GM13976 (cell line): Measurements from ENCODE around the gene WDR62.
A peak's percentile ranks its signal among the peaks of the same experiment; 100 is the strongest.
"Not testable (repeated sequence)": the region's sequence is repeated elsewhere in the genome, so short reads cannot be mapped to it uniquely, and the experiment has no call there.

Experiments
- DNase-seq: peaks from one replicate; pipeline ENCODE4 v3.0.0; 2012; ENCODE audit warnings: low spot score
- in situ Hi-C: fragments of 300-500 bp; cut with MboI; formaldehyde crosslinking; loops from one replicate; pipeline ENCODE4 v1.12.0; 2022; ENCODE audit warnings: low sequenced_read_pairs, mixed read lengths, inconsistent platforms; ENCODE audit not compliant: unreplicated experiment
- TF ChIP-seq, protein P1 (sequence below): IDR thresholded peaks from 2 replicates; pipeline ENCODE4 v1.5.1; 2012; ENCODE audit warnings: borderline replicate concordance, mild to moderate bottlenecking; ENCODE audit not compliant: insufficient read depth; ENCODE audit errors: extremely low read depth, missing control alignments, control extremely low read depth

The WDR62 gene

DNA sequence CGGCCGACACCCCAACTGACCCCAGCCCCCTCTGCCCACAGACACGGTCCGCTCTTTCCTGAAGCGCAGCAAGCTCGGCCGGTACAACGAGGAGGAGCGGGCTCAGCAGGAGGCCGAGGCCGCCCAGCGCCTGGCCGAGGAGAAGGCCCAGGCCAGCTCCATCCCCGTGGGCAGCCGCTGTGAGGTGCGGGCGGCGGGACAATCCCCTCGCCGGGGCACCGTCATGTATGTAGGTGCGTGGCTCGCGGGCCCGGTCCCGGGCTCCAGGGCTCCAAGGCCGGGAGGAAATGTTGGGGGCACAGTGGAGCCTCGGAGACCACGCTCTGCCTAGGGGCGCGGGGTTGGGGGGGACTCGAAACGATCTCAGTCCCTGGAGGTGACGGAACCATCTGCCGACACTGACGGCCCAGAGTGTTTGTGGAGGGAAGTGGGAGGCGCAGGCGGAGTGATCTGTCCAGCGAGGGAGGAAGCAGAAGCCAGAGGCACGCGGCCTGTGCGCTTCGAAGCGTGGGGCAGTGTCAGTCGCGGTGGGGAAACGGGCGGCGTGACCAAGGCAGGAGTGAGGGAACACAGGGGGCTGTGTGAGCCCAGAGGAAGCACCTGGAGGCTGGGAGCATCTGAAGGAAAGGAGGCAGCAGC, 66.9 kb downstream of the WDR62 start:
- TF ChIP-seq, protein P1, sequence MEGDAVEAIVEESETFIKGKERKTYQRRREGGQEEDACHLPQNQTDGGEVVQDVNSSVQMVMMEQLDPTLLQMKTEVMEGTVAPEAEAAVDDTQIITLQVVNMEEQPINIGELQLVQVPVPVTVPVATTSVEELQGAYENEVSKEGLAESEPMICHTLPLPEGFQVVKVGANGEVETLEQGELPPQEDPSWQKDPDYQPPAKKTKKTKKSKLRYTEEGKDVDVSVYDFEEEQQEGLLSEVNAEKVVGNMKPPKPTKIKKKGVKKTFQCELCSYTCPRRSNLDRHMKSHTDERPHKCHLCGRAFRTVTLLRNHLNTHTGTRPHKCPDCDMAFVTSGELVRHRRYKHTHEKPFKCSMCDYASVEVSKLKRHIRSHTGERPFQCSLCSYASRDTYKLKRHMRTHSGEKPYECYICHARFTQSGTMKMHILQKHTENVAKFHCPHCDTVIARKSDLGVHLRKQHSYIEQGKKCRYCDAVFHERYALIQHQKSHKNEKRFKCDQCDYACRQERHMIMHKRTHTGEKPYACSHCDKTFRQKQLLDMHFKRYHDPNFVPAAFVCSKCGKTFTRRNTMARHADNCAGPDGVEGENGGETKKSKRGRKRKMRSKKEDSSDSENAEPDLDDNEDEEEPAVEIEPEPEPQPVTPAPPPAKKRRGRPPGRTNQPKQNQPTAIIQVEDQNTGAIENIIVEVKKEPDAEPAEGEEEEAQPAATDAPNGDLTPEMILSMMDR: no peak
- peak; percentile 9 for DNase-seq
- in situ Hi-C loops: no loop called here

DNA sequence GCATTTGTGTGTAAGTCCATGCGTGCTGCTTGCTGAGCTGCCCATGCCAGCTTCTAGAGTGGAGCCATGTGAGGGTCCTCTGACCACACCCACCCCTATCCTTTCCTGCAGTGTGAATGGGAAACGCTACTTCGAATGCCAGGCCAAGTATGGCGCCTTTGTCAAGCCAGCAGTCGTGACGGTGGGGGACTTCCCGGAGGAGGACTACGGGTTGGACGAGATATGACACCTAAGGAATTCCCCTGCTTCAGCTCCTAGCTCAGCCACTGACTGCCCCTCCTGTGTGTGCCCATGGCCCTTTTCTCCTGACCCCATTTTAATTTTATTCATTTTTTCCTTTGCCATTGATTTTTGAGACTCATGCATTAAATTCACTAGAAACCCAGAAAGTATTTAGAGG, 70.9 kb downstream of the WDR62 start:
- in situ Hi-C loops: no loop called here
- TF ChIP-seq, protein P1: no peak
- DNase-seq: peak; percentile 67

DNA sequence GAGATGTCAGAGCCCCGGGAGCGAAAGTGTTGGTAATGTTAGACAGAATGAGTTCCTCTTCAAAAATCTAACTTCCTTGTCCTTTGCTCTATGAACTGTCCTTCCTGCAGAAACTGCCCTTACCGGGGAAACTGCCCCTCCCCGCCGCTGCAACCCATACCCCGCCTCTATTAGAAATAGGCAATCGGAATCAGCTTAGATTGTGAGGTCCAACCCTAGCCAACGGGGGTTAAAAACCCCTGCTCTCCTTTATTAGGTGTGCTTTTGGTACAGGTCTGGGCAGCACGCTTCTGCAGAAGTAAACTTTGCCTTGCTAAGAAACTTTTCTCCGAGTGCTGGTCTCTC, 73.7 kb downstream of the WDR62 start:
- no peak for DNase-seq
- TF ChIP-seq, protein P1: no peak
- in situ Hi-C loops: no loop called here

DNA sequence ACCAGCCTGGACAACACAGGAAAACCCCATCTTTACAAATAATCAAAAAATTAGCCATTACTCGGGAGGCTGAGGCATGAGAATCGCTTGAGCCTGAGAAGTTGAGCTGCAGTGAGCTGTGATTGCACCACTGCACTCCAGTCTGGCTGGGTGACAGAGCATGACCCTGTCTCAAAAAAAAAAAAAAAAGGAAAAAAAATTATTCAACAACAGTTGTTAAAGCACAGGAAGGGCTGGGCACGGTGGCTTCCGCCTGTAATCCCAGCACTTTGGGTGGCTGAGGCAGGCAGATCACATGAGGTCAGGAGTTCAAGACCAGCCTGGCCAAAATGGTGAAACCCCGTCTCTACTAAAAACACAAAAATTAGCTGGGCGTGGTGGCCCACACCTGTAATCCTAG, 76.5 kb downstream of the WDR62 start:
- DNase-seq, in situ Hi-C loops: not testable (repeated sequence)

DNA sequence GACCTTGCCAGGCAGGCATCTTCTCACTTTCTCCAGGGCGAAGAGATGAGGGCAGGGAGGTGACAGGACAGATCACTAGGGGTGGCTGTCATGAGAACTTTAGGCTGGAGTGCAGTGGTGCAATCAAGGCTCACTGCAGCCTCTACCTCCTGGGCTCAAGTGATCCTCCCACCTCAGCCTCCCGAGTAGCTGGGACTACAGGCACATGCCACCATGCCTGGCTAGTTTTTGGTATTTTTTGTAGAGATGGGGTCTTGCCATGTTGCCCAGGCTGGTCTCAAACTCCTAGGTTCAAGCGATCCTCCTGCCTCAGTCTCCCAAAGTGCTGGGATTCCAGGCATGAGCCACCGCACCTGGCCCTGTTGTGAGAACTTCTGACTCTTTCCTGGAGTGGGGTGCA, 80.2 kb downstream of the WDR62 start:
- DNase-seq, in situ Hi-C loops: not testable (repeated sequence)

DNA sequence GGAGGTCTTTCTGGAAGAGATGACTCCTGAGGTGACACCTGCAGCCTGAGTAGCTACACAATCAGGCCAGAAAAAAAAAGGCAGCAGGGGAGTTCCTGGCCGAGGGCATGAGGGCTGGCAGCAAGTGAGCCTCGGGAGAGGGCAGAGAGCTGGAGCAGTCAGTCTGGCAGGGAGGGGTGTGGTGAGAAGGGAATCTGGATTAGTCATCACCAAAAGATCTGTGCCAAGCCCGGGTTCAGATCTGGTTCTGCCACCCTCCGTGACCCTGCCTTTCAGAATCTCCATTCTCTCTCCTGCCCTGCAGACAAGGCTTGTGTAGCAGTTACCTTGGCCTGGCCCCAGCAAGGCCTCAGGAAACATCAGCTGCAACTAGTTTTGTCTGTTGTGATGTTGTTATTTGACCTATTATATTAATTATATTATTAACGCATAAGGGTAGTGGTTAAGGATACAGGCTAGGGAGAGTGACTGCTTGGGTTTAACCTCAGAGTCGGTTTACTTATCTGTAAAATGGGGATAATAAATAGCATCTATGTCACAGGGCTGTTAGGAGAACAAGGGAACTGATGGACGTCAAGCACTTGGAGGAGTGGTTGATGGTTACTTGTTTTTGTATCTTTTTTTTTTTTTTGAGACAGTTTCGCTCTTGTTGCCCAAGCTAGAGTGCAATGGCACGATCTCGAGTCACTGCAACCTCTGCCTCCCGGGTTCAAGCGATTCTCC, 82.4 kb downstream of the WDR62 start:
- in situ Hi-C loops: no loop called here
- TF ChIP-seq, protein P1: no peak
- DNase-seq: peak; percentile 12

DNA sequence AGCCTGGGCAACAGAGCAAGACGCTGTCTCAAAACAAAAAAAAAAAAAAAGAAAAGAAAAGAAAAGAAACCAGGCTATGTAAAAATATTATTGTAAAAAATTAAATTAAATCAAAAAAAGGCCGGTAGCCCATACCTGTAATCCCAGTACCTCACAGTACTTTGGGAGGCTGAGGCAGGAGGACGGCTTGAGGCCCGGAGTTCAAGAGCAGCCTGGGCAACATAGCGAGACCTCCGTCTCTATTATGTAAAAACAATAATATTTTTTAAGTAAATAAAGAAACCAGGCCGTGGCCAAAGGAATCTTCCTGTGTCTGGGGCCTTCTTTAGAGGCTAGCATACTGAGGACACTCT, 84.4 kb downstream of the WDR62 start:
- TF ChIP-seq, protein P1: no peak
- no peak for DNase-seq
- in situ Hi-C loops: no loop called here

DNA sequence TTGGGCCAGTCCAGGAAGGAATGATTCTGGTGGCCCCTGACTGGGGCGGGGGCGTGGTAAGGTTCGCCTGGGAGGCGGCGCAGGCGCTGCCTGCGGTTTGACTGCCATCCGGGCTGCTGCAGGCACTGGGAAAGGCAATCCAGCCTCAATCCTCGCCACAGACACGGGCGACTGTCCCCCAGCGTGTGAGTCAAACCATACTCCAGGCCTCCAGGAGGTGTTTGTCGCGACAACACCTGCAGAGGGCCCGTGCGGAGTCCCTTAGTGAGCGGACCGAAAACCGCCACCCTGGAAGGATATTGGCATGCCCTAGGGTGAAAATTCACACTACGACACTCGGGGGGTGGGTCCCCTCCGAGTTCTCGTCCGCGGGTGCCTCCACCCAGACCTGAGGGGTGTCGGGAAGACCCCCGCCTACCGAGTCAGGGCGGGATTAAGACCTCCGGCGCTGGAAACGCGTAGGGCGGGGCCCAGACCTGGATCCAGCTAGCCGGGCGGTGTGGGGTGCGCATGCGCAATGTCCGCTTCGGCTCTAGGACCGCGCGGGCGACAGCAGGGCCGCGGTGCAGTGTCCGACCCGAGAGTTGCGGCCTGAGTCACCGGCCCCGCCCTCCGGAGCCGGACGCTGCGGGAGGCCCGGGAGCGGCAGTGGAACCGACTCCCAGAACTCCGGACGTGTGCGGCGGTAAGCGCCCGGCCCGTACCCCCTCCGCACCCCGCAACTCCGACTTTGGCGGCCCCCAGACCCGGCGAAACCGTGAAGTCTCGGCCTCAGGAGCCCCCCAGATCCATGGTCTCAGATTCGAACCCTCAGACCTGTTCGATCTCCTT, 85.0 kb downstream of the WDR62 start, which contains the start of gene CAPNS1:
TSS of gene CAPNS1 (plus strand) at position 594 of the 831 bp plus-strand sequence. CDS start 946 bp downstream, outside the sequence.
- peak; percentile 98 for DNase-seq
- in situ Hi-C loops: no loop called here
- TF ChIP-seq, protein P1: no peak
